Panc1 (cell line): ENCODE data around the gene TRIM37.

Experiments
- SIN3A ChIP-seq: IDR thresholded peaks from 2 replicates; pipeline ENCODE4 v1.6.1; 2012; ENCODE audit warnings: low read depth, mild to moderate bottlenecking, low read length, moderate library complexity, borderline replicate concordance; ENCODE audit not compliant: insufficient read depth
- TF ChIP-seq, protein P1 (sequence below), 2 experiments: IDR thresholded peaks; 2 replicates each; pipeline ENCODE4 v1.6.1; 2011 to 2012; ENCODE audit warnings: low read depth in 2 of 2, control low read depth in 1 of 2, low read length in 1 of 2, mild to moderate bottlenecking in 1 of 2, moderate library complexity in 1 of 2; ENCODE audit not compliant: insufficient read depth in 1 of 2
- TF ChIP-seq, protein P2 (sequence below): fragments of 450-650 bp; IDR thresholded peaks from 2 replicates; pipeline ENCODE4 v1.5.1; 2017; ENCODE audit warnings: mild to moderate bottlenecking

DNA sequence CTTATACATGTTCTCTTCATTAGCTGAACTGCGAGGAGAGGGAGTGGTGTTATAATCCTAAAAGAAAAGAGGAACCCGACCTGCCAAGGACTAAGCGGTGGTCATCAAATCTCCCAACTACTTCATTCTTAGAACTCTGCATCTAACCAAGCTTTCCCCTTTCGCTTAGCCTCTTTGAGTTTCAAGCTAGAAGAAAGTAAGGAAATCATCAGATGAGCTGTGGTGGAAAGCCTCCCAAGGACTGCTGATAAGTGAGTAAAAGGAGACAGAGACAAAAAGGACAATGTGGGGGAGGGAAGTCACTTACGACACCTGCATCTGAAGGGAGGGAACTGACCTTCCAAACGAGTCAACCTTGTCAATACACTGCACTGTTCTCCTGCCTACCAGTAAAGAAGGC is 121.3 kb downstream of the TRIM37 start:
- TF ChIP-seq SIN3A = no peak
- TF ChIP-seq, protein P1, sequence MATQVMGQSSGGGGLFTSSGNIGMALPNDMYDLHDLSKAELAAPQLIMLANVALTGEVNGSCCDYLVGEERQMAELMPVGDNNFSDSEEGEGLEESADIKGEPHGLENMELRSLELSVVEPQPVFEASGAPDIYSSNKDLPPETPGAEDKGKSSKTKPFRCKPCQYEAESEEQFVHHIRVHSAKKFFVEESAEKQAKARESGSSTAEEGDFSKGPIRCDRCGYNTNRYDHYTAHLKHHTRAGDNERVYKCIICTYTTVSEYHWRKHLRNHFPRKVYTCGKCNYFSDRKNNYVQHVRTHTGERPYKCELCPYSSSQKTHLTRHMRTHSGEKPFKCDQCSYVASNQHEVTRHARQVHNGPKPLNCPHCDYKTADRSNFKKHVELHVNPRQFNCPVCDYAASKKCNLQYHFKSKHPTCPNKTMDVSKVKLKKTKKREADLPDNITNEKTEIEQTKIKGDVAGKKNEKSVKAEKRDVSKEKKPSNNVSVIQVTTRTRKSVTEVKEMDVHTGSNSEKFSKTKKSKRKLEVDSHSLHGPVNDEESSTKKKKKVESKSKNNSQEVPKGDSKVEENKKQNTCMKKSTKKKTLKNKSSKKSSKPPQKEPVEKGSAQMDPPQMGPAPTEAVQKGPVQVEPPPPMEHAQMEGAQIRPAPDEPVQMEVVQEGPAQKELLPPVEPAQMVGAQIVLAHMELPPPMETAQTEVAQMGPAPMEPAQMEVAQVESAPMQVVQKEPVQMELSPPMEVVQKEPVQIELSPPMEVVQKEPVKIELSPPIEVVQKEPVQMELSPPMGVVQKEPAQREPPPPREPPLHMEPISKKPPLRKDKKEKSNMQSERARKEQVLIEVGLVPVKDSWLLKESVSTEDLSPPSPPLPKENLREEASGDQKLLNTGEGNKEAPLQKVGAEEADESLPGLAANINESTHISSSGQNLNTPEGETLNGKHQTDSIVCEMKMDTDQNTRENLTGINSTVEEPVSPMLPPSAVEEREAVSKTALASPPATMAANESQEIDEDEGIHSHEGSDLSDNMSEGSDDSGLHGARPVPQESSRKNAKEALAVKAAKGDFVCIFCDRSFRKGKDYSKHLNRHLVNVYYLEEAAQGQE (IDR thresholded peaks at IDR 0.05; ENCODE audit: insufficient read depth in 1 of 2, low read depth in 2 of 2, low read length in 1 of 2) = no peak
- TF ChIP-seq, protein P2, sequence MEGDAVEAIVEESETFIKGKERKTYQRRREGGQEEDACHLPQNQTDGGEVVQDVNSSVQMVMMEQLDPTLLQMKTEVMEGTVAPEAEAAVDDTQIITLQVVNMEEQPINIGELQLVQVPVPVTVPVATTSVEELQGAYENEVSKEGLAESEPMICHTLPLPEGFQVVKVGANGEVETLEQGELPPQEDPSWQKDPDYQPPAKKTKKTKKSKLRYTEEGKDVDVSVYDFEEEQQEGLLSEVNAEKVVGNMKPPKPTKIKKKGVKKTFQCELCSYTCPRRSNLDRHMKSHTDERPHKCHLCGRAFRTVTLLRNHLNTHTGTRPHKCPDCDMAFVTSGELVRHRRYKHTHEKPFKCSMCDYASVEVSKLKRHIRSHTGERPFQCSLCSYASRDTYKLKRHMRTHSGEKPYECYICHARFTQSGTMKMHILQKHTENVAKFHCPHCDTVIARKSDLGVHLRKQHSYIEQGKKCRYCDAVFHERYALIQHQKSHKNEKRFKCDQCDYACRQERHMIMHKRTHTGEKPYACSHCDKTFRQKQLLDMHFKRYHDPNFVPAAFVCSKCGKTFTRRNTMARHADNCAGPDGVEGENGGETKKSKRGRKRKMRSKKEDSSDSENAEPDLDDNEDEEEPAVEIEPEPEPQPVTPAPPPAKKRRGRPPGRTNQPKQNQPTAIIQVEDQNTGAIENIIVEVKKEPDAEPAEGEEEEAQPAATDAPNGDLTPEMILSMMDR = no peak
